ENCODE results near the gene SYT7. TPM values are rescaled to one million over a fixed set of nuclear protein-coding genes. Genes with fewer than 3 reads are reported as not detected.

SYT7 gene
- total and polyA plus RNA-seq, 12 donors = 11.5 to 26.1 (median 18.7) TPM

GRCh38 chr11:61589961-61590360, 9.1 kb upstream of the SYT7 start:
- intact Hi-C loops (cut with DNase I) = loop anchor here in 1 of 10 donors (10.0 kb wide), 1 partner anchor 45 kb away; no protein-coding TSS in a partner anchor
- DNase-seq (no peak), ATAC-seq (no peak)
- 96% methylated on average over 5 of the region's 5 CpGs for WGBS, 2 donors
- no peak for TF ChIP-seq CTCF (IDR thresholded peaks at IDR 0.05)
- Histone ChIP-seq H3K36me3 (no peaks in the 10 kb centered on the region), H3K9me3 (no peaks in the 10 kb centered on the region), H3K27me3 (peaks cover 0 to 39% (median 0%) of the 10 kb centered on the region in 7 donors), H3K4me3 (no peak overlapping the region), H3K27ac (no peak overlapping the region), H3K4me1 (peaks cover 12 to 40% (median 30%) of the 10 kb centered on the region in 9 donors)

- intact Hi-C loops (cut with DNase I) = loop anchor here in 1 of 10 donors (10.0 kb wide), 1 partner anchor 46 kb away; no protein-coding TSS in a partner anchor
- TF ChIP-seq CTCF (IDR thresholded peaks at IDR 0.05) = peak in 1 of 9 donors; percentile 9
- Histone ChIP-seq H3K27ac (peak overlapping the region in 9 of 10 donors; percentile 55 to 86 (median 77)), H3K27me3 (peaks cover 0 to 39% (median 0%) of the 10 kb centered on the region in 7 donors), H3K36me3 (no peaks in the 10 kb centered on the region), H3K4me1 (peaks cover 5 to 30% (median 23%) of the 10 kb centered on the region in 9 donors), H3K4me3 (peak overlapping the region in 8 of 10 donors; percentile 36 to 67 (median 61)), H3K9me3 (no peaks in the 10 kb centered on the region)
- peak; percentile 47 to 74 for DNase-seq
- ATAC-seq = peak; percentile 9 to 78 (median 55)
- 45 to 57% methylated on average over 10 of the region's 10 CpGs for WGBS, 2 donors
Measured at GRCh38 chr11:61588728-61589191, 7.9 kb upstream of the SYT7 start.

- WGBS, 2 donors = 6% methylated on average over 30 of the region's 30 CpGs
- peak in 6 of 9 donors; percentile 7 to 43 (median 30) for TF ChIP-seq CTCF (IDR thresholded peaks at IDR 0.05)
- peak overlapping the region; percentile 55 to 86 (median 77) for H3K27ac ChIP-seq
- peak; percentile 48 to 80 (median 64) for ATAC-seq
- peaks cover 0 to 43% (median 0%) of the 10 kb centered on the region in 7 donors for H3K27me3 ChIP-seq
- no peaks in the 10 kb centered on the region for H3K36me3 ChIP-seq
- intact Hi-C loops (cut with DNase I) = loop anchor here in 2 of 10 donors (2.0 to 10.0 kb wide), 2 partner anchors 39 to 47 kb away; no protein-coding TSS in a partner anchor
- peak overlapping the region; percentile 36 to 67 (median 59) for H3K4me3 ChIP-seq
- H3K4me1 ChIP-seq = peaks cover 5 to 30% (median 23%) of the 10 kb centered on the region in 9 donors
- H3K9me3 ChIP-seq = no peaks in the 10 kb centered on the region
- peak; percentile 66 to 76 for DNase-seq
Measured at GRCh38 chr11:61587951-61588727, 7.3 kb upstream of the SYT7 start.

GRCh38 chr11:61587541-61587941, 6.7 kb upstream of the SYT7 start:
- intact Hi-C loops (cut with DNase I) = loop anchor here in 2 of 10 donors (2.0 to 10.0 kb wide), 2 partner anchors 39 to 47 kb away; no protein-coding TSS in a partner anchor
- H3K4me1 ChIP-seq = peaks cover 5 to 30% (median 23%) of the 10 kb centered on the region in 9 donors
- no peaks in the 10 kb centered on the region for H3K9me3 ChIP-seq
- H3K27ac ChIP-seq = peak overlapping the region; percentile 55 to 86 (median 77)
- no peak for TF ChIP-seq CTCF (IDR thresholded peaks at IDR 0.05)
- DNase-seq = peak; percentile 59 to 69
- ATAC-seq = peak; percentile 70 to 84 (median 81)
- H3K4me3 ChIP-seq = peak overlapping the region; percentile 36 to 67 (median 59)
- 1 to 2% methylated on average over 39 to 41 of the region's 41 CpGs for WGBS, 2 donors
- H3K27me3 ChIP-seq = peaks cover 0 to 49% (median 0%) of the 10 kb centered on the region in 7 donors
- H3K36me3 ChIP-seq = no peaks in the 10 kb centered on the region
